Lower lobe of right lung (tissue), 2 donors: ENCODE measurements around the gene TPPP. TPM values are rescaled to one million over a fixed set of nuclear protein-coding genes. Genes with fewer than 3 reads are reported as not detected.
"Not testable (repeated sequence)": the region's sequence is repeated elsewhere in the genome, so short reads cannot be mapped to it uniquely, and the experiment has no call there.

Source experiments
- ATAC-seq, 2 donors: fragments of 200-7000 bp; cut with Tn5 transposase; one replicate each; pipeline ENCODE4 v1.9.1; 2020 to 2022; ENCODE audit warnings: mild to moderate bottlenecking in 2 of 2, moderate library complexity in 2 of 2
- DNase-seq: peaks from one replicate; pipeline ENCODE4 v3.0.0-alpha.2; 2020
- H3K27ac ChIP-seq: fragments of 200-600 bp; one replicate; pipeline ENCODE4 v1.8.0; 2022
- H3K27me3 ChIP-seq: fragments of 200-600 bp; one replicate; pipeline ENCODE4 v1.8.0; 2022; ENCODE audit warnings: low read depth
- H3K36me3 ChIP-seq: fragments of 200-600 bp; one replicate; pipeline ENCODE4 v1.8.0; 2022; ENCODE audit warnings: mild to moderate bottlenecking
- H3K4me1 ChIP-seq: fragments of 200-600 bp; one replicate; pipeline ENCODE4 v1.8.0; 2022
- H3K4me3 ChIP-seq: fragments of 200-600 bp; one replicate; pipeline ENCODE4 v1.8.0; 2022; ENCODE audit warnings: mild to moderate bottlenecking
- H3K9me3 ChIP-seq: fragments of 200-600 bp; one replicate; pipeline ENCODE4 v1.8.0; 2022
- intact Hi-C: fragments of 100-400 bp; cut with DNase I; formaldehyde crosslinking; loops from one replicate; pipeline ENCODE4 v1.11.0; 2022
- total RNA-seq: library from RNA; stranded (reverse); fragmentation: NEBNext Ultra II Directional; extraction: Animal tissue kit (Norgen Biotek cat#: 25700); gene quantifications from one replicate; pipeline ENCODE4 v1.2.1, GENCODE V29; 2021
- donor health status: DM: no; HTN: yes; CAD: no; lungs with severe emphysema.

TPPP gene
- total RNA-seq, 1 donor from 2014 or later, result 16.2 TPM

GRCh38 chr5:714215-715118, 21.3 kb upstream of the TPPP start:
- intact Hi-C loops, H3K4me3 ChIP-seq, H3K36me3 ChIP-seq, H3K9me3 ChIP-seq, ATAC-seq, H3K27me3 ChIP-seq, H3K27ac ChIP-seq, H3K4me1 ChIP-seq, DNase-seq: not testable (repeated sequence)

- ATAC-seq, H3K27me3 ChIP-seq, H3K36me3 ChIP-seq, H3K4me1 ChIP-seq, H3K4me3 ChIP-seq, H3K9me3 ChIP-seq, intact Hi-C loops, DNase-seq, H3K27ac ChIP-seq: not testable (repeated sequence)
Measured at GRCh38 chr5:713686-714085, 20.5 kb upstream of the TPPP start.

- H3K27ac ChIP-seq, intact Hi-C loops, DNase-seq, ATAC-seq, H3K9me3 ChIP-seq, H3K36me3 ChIP-seq, H3K4me1 ChIP-seq, H3K4me3 ChIP-seq, H3K27me3 ChIP-seq: not testable (repeated sequence)
Measured at GRCh38 chr5:708848-709517, 15.8 kb upstream of the TPPP start.

- intact Hi-C loops, ATAC-seq, H3K4me3 ChIP-seq, H3K9me3 ChIP-seq, H3K27me3 ChIP-seq, DNase-seq, H3K36me3 ChIP-seq, H3K4me1 ChIP-seq, H3K27ac ChIP-seq: not testable (repeated sequence)
Measured at GRCh38 chr5:708374-708773, 15.2 kb upstream of the TPPP start.

GRCh38 chr5:706127-706526, 13.0 kb upstream of the TPPP start:
- H3K27me3 ChIP-seq, ATAC-seq, H3K36me3 ChIP-seq, H3K9me3 ChIP-seq, H3K4me1 ChIP-seq, H3K4me3 ChIP-seq, H3K27ac ChIP-seq, DNase-seq, intact Hi-C loops: not testable (repeated sequence)

- ATAC-seq, intact Hi-C loops, H3K36me3 ChIP-seq, H3K27me3 ChIP-seq, DNase-seq, H3K27ac ChIP-seq, H3K4me3 ChIP-seq, H3K4me1 ChIP-seq, H3K9me3 ChIP-seq: not testable (repeated sequence)
Measured at GRCh38 chr5:696753-697702, 3.9 kb upstream of the TPPP start.

- H3K27me3 ChIP-seq, H3K27ac ChIP-seq, intact Hi-C loops, H3K9me3 ChIP-seq, DNase-seq, ATAC-seq, H3K36me3 ChIP-seq, H3K4me1 ChIP-seq, H3K4me3 ChIP-seq: not testable (repeated sequence)
Measured at GRCh38 chr5:696191-696590, 3.0 kb upstream of the TPPP start.

- ATAC-seq, intact Hi-C loops, H3K4me1 ChIP-seq, H3K36me3 ChIP-seq, H3K27ac ChIP-seq, H3K27me3 ChIP-seq, DNase-seq, H3K9me3 ChIP-seq, H3K4me3 ChIP-seq: not testable (repeated sequence)
Measured at GRCh38 chr5:695475-695874, 2.3 kb upstream of the TPPP start.

- H3K36me3 ChIP-seq, H3K9me3 ChIP-seq, H3K4me1 ChIP-seq, DNase-seq, H3K27me3 ChIP-seq, intact Hi-C loops, H3K27ac ChIP-seq: not testable (repeated sequence)
- peak; percentile 9 to 15 for ATAC-seq
- H3K4me3 ChIP-seq, result peak overlapping the region; percentile 62
Measured at GRCh38 chr5:694042-694431, 885 bp upstream of the TPPP start.

- Histone ChIP-seq H3K27ac (peak overlapping the region; percentile 67), H3K4me3 (peak overlapping the region; percentile 62)
- DNase-seq (peak; percentile 47), ATAC-seq (peak; percentile 27 to 54)
- intact Hi-C loops, H3K4me1 ChIP-seq, H3K27me3 ChIP-seq, H3K36me3 ChIP-seq, H3K9me3 ChIP-seq: not testable (repeated sequence)
Measured at GRCh38 chr5:692529-693041, 567 bp downstream of the TPPP start.
